ENCODE data around the gene PHOX2A. TPM values are rescaled to one million over a fixed set of nuclear protein-coding genes. Genes with fewer than 3 reads are reported as not detected.

The PHOX2A gene
- polyA plus RNA-seq (2012; ENCODE audit: insufficient read length, low read depth), result not detected

DNA sequence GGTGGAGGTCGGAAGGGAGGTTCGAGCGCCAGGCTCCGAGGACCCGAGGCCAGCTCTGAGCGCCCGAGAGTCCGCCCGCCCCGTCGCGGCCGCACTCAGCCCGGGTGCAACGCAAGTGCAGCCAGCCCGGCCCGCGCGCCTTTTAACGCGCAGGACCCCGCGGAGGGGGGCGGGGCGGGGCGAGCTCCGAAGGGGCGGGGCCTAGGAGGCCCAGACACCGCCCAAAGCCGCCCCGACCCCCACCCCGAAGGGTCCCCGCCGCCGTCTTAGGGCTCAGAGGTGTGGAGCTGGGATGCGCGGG lies at the start of gene PHOX2A:
TSS of gene PHOX2A (minus strand) at position 117 of the 301 bp plus-strand sequence. CDS start 172 bp downstream, outside the sequence.
- TF ChIP-seq TAF1 (IDR thresholded peaks at IDR 0.05; ENCODE audit: borderline replicate concordance, insufficient read depth, low read length), result no peak
- TF ChIP-seq SIN3A (IDR thresholded peaks at IDR 0.05; ENCODE audit: borderline replicate concordance, insufficient read depth, low read length), result no peak

- TF ChIP-seq FOXP2 (optimal IDR thresholded peaks at IDR 0.05; ENCODE audit: borderline replicate concordance, extremely low read depth, extremely low read length, insufficient read depth) (no peak), TAF1 (IDR thresholded peaks at IDR 0.05; ENCODE audit: borderline replicate concordance, insufficient read depth, low read length) (no peak), REST (IDR thresholded peaks at IDR 0.05; ENCODE audit: insufficient read depth in 1 of 2, low read depth in 2 of 2, low read length in 2 of 2) (no peak), SIN3A (IDR thresholded peaks at IDR 0.05; ENCODE audit: borderline replicate concordance, insufficient read depth, low read length) (no peak), POLR2AphosphoS5 (IDR thresholded peaks at IDR 0.05; ENCODE audit: low read depth, low read length) (no peak)
Measured at GRCh38 chr11:72293391-72293790, 49.4 kb upstream of the PHOX2A start.

DNA sequence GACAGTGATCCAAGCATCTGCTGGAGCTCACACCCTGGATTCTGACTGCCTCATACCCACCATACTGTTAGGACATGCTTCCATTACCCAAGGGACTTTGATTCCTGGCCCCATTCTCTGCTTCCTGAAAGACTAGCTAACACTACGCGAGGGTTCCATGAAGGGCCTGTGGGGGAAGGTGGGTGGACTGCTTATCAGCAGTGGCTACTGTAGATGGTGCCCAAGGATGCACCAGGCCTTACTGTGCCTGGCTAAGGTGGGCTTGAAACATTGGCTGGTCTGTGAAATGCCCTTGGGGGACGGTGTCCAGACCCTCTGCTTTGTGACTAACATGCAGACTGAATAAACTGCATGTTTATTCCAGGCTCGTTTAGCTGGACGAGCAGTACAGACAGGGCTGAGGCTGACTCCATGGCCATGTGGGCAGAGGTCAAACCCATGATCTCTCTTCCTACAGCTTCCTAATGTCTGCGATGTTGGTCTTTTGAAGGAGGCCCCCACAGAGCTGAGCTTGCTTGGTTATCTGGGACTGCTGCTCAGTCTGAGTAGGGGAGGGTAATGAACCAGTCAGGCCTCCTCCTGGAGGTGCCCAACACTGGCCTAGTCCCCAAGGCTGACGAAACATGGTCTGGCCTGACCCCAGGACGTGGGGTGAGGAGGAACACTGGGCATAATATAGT lies 48.3 kb upstream of the PHOX2A start:
- TF ChIP-seq REST (IDR thresholded peaks at IDR 0.05; ENCODE audit: insufficient read depth in 1 of 2, low read depth in 2 of 2, low read length in 2 of 2) (no peak), POLR2AphosphoS5 (IDR thresholded peaks at IDR 0.05; ENCODE audit: low read depth, low read length) (no peak), SIN3A (IDR thresholded peaks at IDR 0.05; ENCODE audit: borderline replicate concordance, insufficient read depth, low read length) (no peak), FOXP2 (optimal IDR thresholded peaks at IDR 0.05; ENCODE audit: borderline replicate concordance, extremely low read depth, extremely low read length, insufficient read depth) (no peak), TAF1 (IDR thresholded peaks at IDR 0.05; ENCODE audit: borderline replicate concordance, insufficient read depth, low read length) (no peak)

GRCh38 chr11:72287293-72287692 lies 43.3 kb upstream of the PHOX2A start:
- TF ChIP-seq FOXP2 (optimal IDR thresholded peaks at IDR 0.05; ENCODE audit: borderline replicate concordance, extremely low read depth, extremely low read length, insufficient read depth), result no peak
- no peak for TF ChIP-seq POLR2AphosphoS5 (IDR thresholded peaks at IDR 0.05; ENCODE audit: low read depth, low read length)

DNA sequence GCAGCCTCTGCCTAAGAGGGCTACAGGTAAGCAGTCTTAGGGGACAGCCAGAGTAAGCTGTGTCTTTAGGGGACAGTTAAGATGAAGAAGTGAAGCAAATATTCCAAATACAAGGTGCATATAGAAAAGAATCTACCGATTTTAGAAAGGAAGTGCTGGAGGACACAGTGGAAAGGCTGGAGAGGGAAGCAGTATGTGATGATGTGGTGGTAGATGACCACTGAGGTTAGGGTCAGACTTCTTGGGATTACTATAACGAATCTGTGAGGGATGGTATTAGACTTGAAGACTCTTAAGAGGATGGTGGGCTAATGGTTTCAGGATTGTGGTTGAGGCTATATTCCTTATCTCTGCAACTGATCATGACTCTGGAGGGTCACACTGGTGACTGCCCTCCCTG lies 40.0 kb upstream of the PHOX2A start:
- TF ChIP-seq REST (IDR thresholded peaks at IDR 0.05; ENCODE audit: insufficient read depth in 1 of 2, low read depth in 2 of 2, low read length in 2 of 2), result no peak
- no peak for TF ChIP-seq TAF1 (IDR thresholded peaks at IDR 0.05; ENCODE audit: borderline replicate concordance, insufficient read depth, low read length)
- TF ChIP-seq POLR2AphosphoS5 (IDR thresholded peaks at IDR 0.05; ENCODE audit: low read depth, low read length), result no peak

GRCh38 chr11:72280726-72281315 lies 36.8 kb upstream of the PHOX2A start:
- TF ChIP-seq FOXP2 (optimal IDR thresholded peaks at IDR 0.05; ENCODE audit: borderline replicate concordance, extremely low read depth, extremely low read length, insufficient read depth) (no peak), REST (IDR thresholded peaks at IDR 0.05; ENCODE audit: insufficient read depth in 1 of 2, low read depth in 2 of 2, low read length in 2 of 2) (no peak), SIN3A (IDR thresholded peaks at IDR 0.05; ENCODE audit: borderline replicate concordance, insufficient read depth, low read length) (no peak), TAF1 (IDR thresholded peaks at IDR 0.05; ENCODE audit: borderline replicate concordance, insufficient read depth, low read length) (no peak), POLR2AphosphoS5 (IDR thresholded peaks at IDR 0.05; ENCODE audit: low read depth, low read length) (no peak)
